GM12878 (cell line): ENCODE results near the gene TFCP2L1.

Experiments
- ESRRA ChIP-seq: IDR thresholded peaks from 2 replicates; pipeline ENCODE4 v1.6.1; 2012; ENCODE audit warnings: mild to moderate bottlenecking, low read length, improper control_type of control experiment
- POLR2AphosphoS5 ChIP-seq: IDR thresholded peaks from 2 replicates; pipeline ENCODE4 v1.6.1; 2011; ENCODE audit warnings: mild to moderate bottlenecking, low read length, inconsistent platforms
- ZNF217 ChIP-seq: fragments of 450-650 bp; IDR thresholded peaks from 2 replicates; pipeline ENCODE4 v1.6.1; 2017; ENCODE audit warnings: antibody characterized with exemption, mild to moderate bottlenecking

DNA sequence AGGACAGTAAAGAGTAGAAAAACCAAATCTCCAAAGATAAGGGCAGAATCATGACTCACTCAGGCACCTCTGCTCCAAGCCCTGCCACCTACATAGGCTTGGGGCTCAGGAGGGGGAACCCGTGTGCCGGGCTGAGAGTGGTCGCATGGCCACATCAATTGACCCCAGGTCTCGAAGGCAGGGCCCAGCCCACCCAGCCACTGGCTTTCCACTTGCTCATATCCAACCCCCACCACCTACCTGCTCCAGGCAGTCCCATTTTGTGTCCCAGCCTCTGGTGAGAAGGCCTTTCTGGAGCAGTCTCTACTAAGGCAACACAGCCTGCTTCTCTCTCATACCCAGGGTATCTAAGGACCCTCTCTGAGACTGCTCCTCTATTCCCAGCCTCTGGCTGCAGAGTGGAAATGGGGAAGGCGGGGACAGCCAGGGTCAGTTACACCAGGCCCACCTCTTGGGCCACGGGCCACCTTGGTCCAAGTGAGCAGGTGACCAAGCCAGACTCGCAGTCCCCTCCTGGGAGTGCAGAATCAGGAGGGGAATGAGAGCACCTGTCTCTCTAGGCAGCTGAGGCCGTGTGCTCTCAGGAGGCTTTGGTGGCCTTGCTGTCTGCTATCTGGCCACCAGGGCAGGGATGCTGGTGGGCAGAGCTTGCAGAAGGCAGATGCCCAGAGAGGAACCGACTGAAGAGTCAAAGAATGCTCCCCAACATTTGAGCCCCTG lies 20.8 kb downstream of the TFCP2L1 start:
- TF ChIP-seq POLR2AphosphoS5 (no peak), ESRRA (no peak), ZNF217 (no peak)
